GM12801 (cell line): ENCODE data around the gene ANAPC16.

Experiments used
- CTCF ChIP-seq: IDR thresholded peaks from one replicate; pipeline ENCODE4 v1.5.1; 2011; ENCODE audit warnings: control low read depth; ENCODE audit not compliant: insufficient read length; ENCODE audit errors: extremely low read depth

Gene ANAPC16

GRCh38 chr10:72277340-72277995, 61.7 kb downstream of the ANAPC16 start:
- TF ChIP-seq CTCF = no peak

GRCh38 chr10:72277996-72278667, 62.3 kb downstream of the ANAPC16 start:
- no peak for TF ChIP-seq CTCF

DNA sequence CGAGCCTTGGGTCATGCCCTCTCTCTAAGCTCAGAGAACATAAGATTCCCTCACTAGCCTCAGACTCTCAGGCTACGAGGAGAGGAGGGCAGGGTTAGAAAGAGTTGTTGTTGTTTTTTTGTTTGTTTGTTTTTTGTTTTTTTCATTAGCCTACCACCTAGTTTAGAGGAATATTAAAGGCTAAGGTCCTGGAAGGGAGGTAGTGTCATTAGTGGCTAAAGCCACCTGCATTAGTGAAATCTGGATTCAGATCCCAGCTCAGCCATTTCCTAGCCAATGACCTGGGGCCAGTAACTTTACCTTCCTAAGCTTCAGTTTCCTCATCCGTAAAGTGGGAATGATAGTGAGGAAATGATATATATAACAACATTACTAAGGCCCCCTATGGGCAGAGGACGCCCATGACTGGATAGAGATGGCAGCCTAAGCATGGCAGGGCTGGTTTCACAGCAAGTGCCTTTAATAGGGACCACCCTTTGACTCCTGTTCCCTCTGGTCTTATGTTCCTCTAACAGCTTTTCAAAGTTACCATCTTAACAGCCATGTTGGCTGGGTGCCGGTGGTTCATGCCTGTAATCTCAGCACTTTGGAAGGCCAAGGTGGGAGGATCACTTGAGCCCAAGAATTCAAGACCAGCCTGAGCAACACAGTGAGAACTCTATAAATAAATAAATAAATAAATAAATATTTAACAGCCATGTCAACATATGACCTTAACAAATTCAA, 63.0 kb downstream of the ANAPC16 start:
- no peak for TF ChIP-seq CTCF

DNA sequence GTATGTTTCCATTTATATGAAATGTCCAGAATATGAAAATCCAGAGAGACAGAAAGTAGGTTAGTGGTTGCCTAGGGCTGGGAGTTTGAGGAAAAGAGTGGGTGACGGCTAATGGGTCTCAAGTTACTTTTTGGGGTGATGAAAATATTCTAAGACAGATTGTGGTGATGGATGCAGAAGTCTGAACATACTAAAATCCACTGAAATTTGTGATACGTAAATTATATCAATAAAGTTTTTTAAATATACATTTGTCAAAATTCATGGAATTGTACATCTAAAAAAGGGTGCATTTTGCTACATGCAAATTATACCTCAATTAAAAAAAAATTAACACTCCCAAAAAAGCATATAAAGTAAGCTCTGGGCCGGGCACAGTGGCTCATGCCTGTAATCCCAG, 67.3 kb downstream of the ANAPC16 start:
- no peak for TF ChIP-seq CTCF
